Measurements from ENCODE around the gene ADAMTS14.
A peak's percentile ranks its signal among the peaks of the same experiment; 100 is the strongest.

Gene ADAMTS14

GRCh38 chr10:70669015-70669414 is 3.3 kb upstream of the ADAMTS14 start:
- H2AFZ ChIP-seq (ENCODE audit: low read length) = no peak overlapping the region

GRCh38 chr10:70669732-70670317 is 2.5 kb upstream of the ADAMTS14 start:
- Histone ChIP-seq H3K9me2 (replicated peaks; ENCODE audit: insufficient read depth, low read length) (no peaks in the 10 kb centered on the region), H3K36me3 (replicated peaks; ENCODE audit: insufficient read depth, low read length) (no peaks in the 10 kb centered on the region), H3K4me2 (ENCODE audit: low read depth, low read length) (no peak overlapping the region), H3K27me3 (replicated peaks; ENCODE audit: insufficient read depth, low read length) (peaks cover 13% of the 10 kb centered on the region), H3K9me3 (replicated peaks; ENCODE audit: insufficient read depth, low read length) (no peaks in the 10 kb centered on the region), H3K27ac (ENCODE audit: low read length) (no peak overlapping the region), H3K9ac (ENCODE audit: low read length) (no peak overlapping the region), H3F3A (ENCODE audit: insufficient read depth, low read length) (0 out of 2 replicates have a peak, but pooled peaks cover 3% of the 10 kb centered on the region), H3K4me1 (ENCODE audit: low read length) (no peaks in the 10 kb centered on the region), H3K79me2 (ENCODE audit: low read length) (no peaks in the 10 kb centered on the region), H3K4me3 (ENCODE audit: low read length) (no peak overlapping the region), H4K20me1 (ENCODE audit: insufficient read depth, low read length) (no peaks in the 10 kb centered on the region), H2AFZ (ENCODE audit: low read length) (no peak overlapping the region)
- DNase-seq = no peak
- TF ChIP-seq, protein P1, sequence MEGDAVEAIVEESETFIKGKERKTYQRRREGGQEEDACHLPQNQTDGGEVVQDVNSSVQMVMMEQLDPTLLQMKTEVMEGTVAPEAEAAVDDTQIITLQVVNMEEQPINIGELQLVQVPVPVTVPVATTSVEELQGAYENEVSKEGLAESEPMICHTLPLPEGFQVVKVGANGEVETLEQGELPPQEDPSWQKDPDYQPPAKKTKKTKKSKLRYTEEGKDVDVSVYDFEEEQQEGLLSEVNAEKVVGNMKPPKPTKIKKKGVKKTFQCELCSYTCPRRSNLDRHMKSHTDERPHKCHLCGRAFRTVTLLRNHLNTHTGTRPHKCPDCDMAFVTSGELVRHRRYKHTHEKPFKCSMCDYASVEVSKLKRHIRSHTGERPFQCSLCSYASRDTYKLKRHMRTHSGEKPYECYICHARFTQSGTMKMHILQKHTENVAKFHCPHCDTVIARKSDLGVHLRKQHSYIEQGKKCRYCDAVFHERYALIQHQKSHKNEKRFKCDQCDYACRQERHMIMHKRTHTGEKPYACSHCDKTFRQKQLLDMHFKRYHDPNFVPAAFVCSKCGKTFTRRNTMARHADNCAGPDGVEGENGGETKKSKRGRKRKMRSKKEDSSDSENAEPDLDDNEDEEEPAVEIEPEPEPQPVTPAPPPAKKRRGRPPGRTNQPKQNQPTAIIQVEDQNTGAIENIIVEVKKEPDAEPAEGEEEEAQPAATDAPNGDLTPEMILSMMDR (IDR thresholded peaks at IDR 0.05; ENCODE audit: low read length) = no peak
- TF ChIP-seq EZH2phosphoT487 (IDR thresholded peaks at IDR 0.05; ENCODE audit: low read length) (no peak), EZH2 (optimal IDR thresholded peaks at IDR 0.05; ENCODE audit: low read depth, low read length) (no peak)

More at GRCh38 chr10:70669015-70669414, 3.3 kb upstream of the ADAMTS14 start:
- no peak overlapping the region for H3K4me3 ChIP-seq (ENCODE audit: low read length)
- TF ChIP-seq EZH2phosphoT487 (IDR thresholded peaks at IDR 0.05; ENCODE audit: low read length) (no peak), EZH2 (optimal IDR thresholded peaks at IDR 0.05; ENCODE audit: low read depth, low read length) (no peak)
- TF ChIP-seq, protein P1 (IDR thresholded peaks at IDR 0.05; ENCODE audit: low read length) = no peak
- DNase-seq = no peak
- 0 out of 2 replicates have a peak, but pooled peaks cover 3% of the 10 kb centered on the region for H3F3A ChIP-seq (ENCODE audit: insufficient read depth, low read length)
- no peak overlapping the region for H3K9ac ChIP-seq (ENCODE audit: low read length)
- no peaks in the 10 kb centered on the region for H3K4me1 ChIP-seq (ENCODE audit: low read length)
- H4K20me1 ChIP-seq (ENCODE audit: insufficient read depth, low read length) = no peaks in the 10 kb centered on the region
- H3K79me2 ChIP-seq (ENCODE audit: low read length) = no peaks in the 10 kb centered on the region
- H3K9me3 ChIP-seq (replicated peaks; ENCODE audit: insufficient read depth, low read length) = no peaks in the 10 kb centered on the region
- H3K27ac ChIP-seq (ENCODE audit: low read length) = no peak overlapping the region
- H3K27me3 ChIP-seq (replicated peaks; ENCODE audit: insufficient read depth, low read length) = peaks cover 13% of the 10 kb centered on the region
- no peak overlapping the region for H3K4me2 ChIP-seq (ENCODE audit: low read depth, low read length)
- H3K9me2 ChIP-seq (replicated peaks; ENCODE audit: insufficient read depth, low read length) = no peaks in the 10 kb centered on the region
- no peaks in the 10 kb centered on the region for H3K36me3 ChIP-seq (replicated peaks; ENCODE audit: insufficient read depth, low read length)

GRCh38 chr10:70671619-70672164 is 614 bp upstream of the ADAMTS14 start:
- Histone ChIP-seq H3K9me2 (replicated peaks; ENCODE audit: insufficient read depth, low read length) (no peaks in the 10 kb centered on the region), H3K4me3 (ENCODE audit: low read length) (peak overlapping the region; percentile 57), H3K36me3 (replicated peaks; ENCODE audit: insufficient read depth, low read length) (no peaks in the 10 kb centered on the region), H3K27ac (ENCODE audit: low read length) (no peak overlapping the region), H3K9me3 (replicated peaks; ENCODE audit: insufficient read depth, low read length) (no peaks in the 10 kb centered on the region), H3K4me1 (ENCODE audit: low read length) (no peaks in the 10 kb centered on the region), H3K4me2 (ENCODE audit: low read depth, low read length) (peak overlapping the region; percentile 98), H3K79me2 (ENCODE audit: low read length) (no peaks in the 10 kb centered on the region), H3K9ac (ENCODE audit: low read length) (no peak overlapping the region), H3F3A (ENCODE audit: insufficient read depth, low read length) (0 out of 2 replicates have a peak, but pooled peaks cover 3% of the 10 kb centered on the region), H2AFZ (ENCODE audit: low read length) (peak overlapping the region; percentile 70; the same call in 1 of the 2 replicates), H3K27me3 (replicated peaks; ENCODE audit: insufficient read depth, low read length) (peaks cover 13% of the 10 kb centered on the region), H4K20me1 (ENCODE audit: insufficient read depth, low read length) (no peaks in the 10 kb centered on the region)
- DNase-seq = no peak
- TF ChIP-seq EZH2 (optimal IDR thresholded peaks at IDR 0.05; ENCODE audit: low read depth, low read length) (no peak), EZH2phosphoT487 (IDR thresholded peaks at IDR 0.05; ENCODE audit: low read length) (no peak)
- TF ChIP-seq, protein P1 (IDR thresholded peaks at IDR 0.05; ENCODE audit: low read length) = no peak
